ENCODE data around the gene CALM1.

CALM1 gene

GRCh38 chr14:90424686-90425372 is 28.0 kb downstream of the CALM1 start:
- Histone ChIP-seq H3K9me3 (ENCODE audit: control insufficient read depth, low read length) (no peaks in the 10 kb centered on the region), H3K36me3 (ENCODE audit: control insufficient read depth, insufficient read depth, low read length) (no peaks in the 10 kb centered on the region), H3K4me1 (peaks cover 5% of the 10 kb centered on the region), H3K79me2 (no peaks in the 10 kb centered on the region), H3K4me2 (ENCODE audit: low read length) (no peak overlapping the region), H3K27ac (no peak overlapping the region), H3K4me3 (ENCODE audit: low read depth, low read length) (no peak overlapping the region), H3K9ac (no peak overlapping the region), H3K27me3 (ENCODE audit: control insufficient read depth, insufficient read depth, low read length) (no peaks in the 10 kb centered on the region), H2AFZ (no peak overlapping the region)
- no peak for TF ChIP-seq CTCF (IDR thresholded peaks at IDR 0.05)

DNA sequence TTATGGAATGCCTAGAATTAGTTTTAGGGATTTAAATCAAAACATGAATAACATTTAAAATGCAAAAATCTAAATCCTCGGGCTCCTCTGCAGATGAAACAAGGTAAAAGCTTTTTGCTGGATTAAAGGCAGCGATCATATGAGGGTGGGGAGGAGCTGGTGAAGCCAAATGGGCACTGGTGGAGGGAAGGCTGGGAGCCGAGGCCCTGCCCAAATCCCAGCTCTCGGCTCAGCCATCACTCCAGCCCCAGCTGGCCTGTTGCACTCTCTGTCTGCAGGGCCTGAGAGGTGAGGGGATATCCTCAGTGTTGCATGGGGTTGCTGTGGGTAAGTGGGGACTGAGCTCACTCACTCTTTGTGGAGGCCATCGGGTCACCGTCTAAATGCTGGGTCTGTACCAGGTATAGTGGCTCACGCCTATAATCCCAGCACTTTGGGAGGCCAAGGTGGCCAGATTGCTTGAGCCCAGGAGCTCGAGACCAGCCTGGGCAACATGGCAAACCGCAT is 28.6 kb downstream of the CALM1 start:
- TF ChIP-seq CTCF (IDR thresholded peaks at IDR 0.05) = no peak
- Histone ChIP-seq H3K79me2 (no peaks in the 10 kb centered on the region), H3K4me3 (ENCODE audit: low read depth, low read length) (no peak overlapping the region), H3K27me3 (ENCODE audit: control insufficient read depth, insufficient read depth, low read length) (no peaks in the 10 kb centered on the region), H3K27ac (no peak overlapping the region), H3K36me3 (ENCODE audit: control insufficient read depth, insufficient read depth, low read length) (no peaks in the 10 kb centered on the region), H3K9ac (no peak overlapping the region), H2AFZ (no peak overlapping the region), H3K4me2 (ENCODE audit: low read length) (no peak overlapping the region), H3K9me3 (ENCODE audit: control insufficient read depth, low read length) (no peaks in the 10 kb centered on the region), H3K4me1 (peaks cover 9% of the 10 kb centered on the region)

GRCh38 chr14:90426031-90426540 is 29.3 kb downstream of the CALM1 start:
- no peak overlapping the region for H3K4me2 ChIP-seq (ENCODE audit: low read length)
- no peaks in the 10 kb centered on the region for H3K36me3 ChIP-seq (ENCODE audit: control insufficient read depth, insufficient read depth, low read length)
- no peak overlapping the region for H3K27ac ChIP-seq
- H3K9ac ChIP-seq = no peak overlapping the region
- H2AFZ ChIP-seq = no peak overlapping the region
- no peak overlapping the region for H3K4me3 ChIP-seq (ENCODE audit: low read depth, low read length)
- no peaks in the 10 kb centered on the region for H3K27me3 ChIP-seq (ENCODE audit: control insufficient read depth, insufficient read depth, low read length)
- no peak for TF ChIP-seq CTCF (IDR thresholded peaks at IDR 0.05)
- no peaks in the 10 kb centered on the region for H3K9me3 ChIP-seq (ENCODE audit: control insufficient read depth, low read length)
- H3K79me2 ChIP-seq = no peaks in the 10 kb centered on the region
- peaks cover 9% of the 10 kb centered on the region for H3K4me1 ChIP-seq

- H3K9ac ChIP-seq = no peak overlapping the region
- no peaks in the 10 kb centered on the region for H3K9me3 ChIP-seq (ENCODE audit: control insufficient read depth, low read length)
- H3K4me1 ChIP-seq = peaks cover 9% of the 10 kb centered on the region
- H3K4me3 ChIP-seq (ENCODE audit: low read depth, low read length) = no peak overlapping the region
- H3K4me2 ChIP-seq (ENCODE audit: low read length) = no peak overlapping the region
- no peaks in the 10 kb centered on the region for H3K27me3 ChIP-seq (ENCODE audit: control insufficient read depth, insufficient read depth, low read length)
- no peak overlapping the region for H3K27ac ChIP-seq
- H3K79me2 ChIP-seq = no peaks in the 10 kb centered on the region
- no peaks in the 10 kb centered on the region for H3K36me3 ChIP-seq (ENCODE audit: control insufficient read depth, insufficient read depth, low read length)
- TF ChIP-seq CTCF (IDR thresholded peaks at IDR 0.05) = no peak
- peak overlapping the region; percentile 45 for H2AFZ ChIP-seq
Measured at GRCh38 chr14:90426663-90427062, 29.8 kb downstream of the CALM1 start.
